K562 (cell line): ENCODE data around the gene GAPDHS. TPM values are rescaled to one million over a fixed set of nuclear protein-coding genes. Genes with fewer than 3 reads are reported as not detected.
A peak's percentile ranks its signal among the peaks of the same experiment; 100 is the strongest.

Source experiments
- ATAC-seq: fragments of 200-7000 bp; cut with Tn5 transposase; 3 replicates; pipeline ENCODE4 v1.9.1; 2020; ENCODE audit warnings: moderate library complexity
- BruUV-seq: library from RNA; stranded (reverse); fragments of 400-500 nt; replicated peaks from 2 replicates; lab custom pipeline; 2021; lab: Mats Ljungman, UMichigan
- CTCF ChIA-PET: fragments of 300-600 bp; formaldehyde crosslinking; extraction: SDS; loops from one replicate; lab custom pipeline; 2021; ENCODE audit warnings: low intra/inter-chr PET ratio; lab: Yijun Ruan, JAX
- POLR2A ChIA-PET: fragments of 300-600, 350-650 bp; sonication (Branson Sonifier 250); formaldehyde crosslinking; extraction: SDS; loops from one replicate; lab custom pipeline; 2021; ENCODE audit warnings: antibody characterized with exemption, inconsistent platforms; lab: Yijun Ruan, JAX
- DNase-seq, 4 experiments: peaks; one replicate each; pipeline versions ENCODE4 v3.0.0 to v3.0.0-alpha.2; 2011 to 2018; ENCODE audit warnings: low spot score in 3 of 4, mixed read lengths in 3 of 4; ENCODE audit errors: extremely low read depth in 1 of 4
- FAIRE-seq: peaks from 2 replicates; lab custom pipeline; 2011; peaks lifted over from hg19 to GRCh38; lab: Jason Lieb, UNC
- H2AFZ ChIP-seq: 2 replicates; pipeline ENCODE4 v1.6.0; 2011; ENCODE audit warnings: low read depth, low read length, control low read depth, inconsistent platforms
- H3K27ac ChIP-seq: fragments of 200-600 bp; 3 replicates; pipeline ENCODE4 v1.8.0; 2011; ENCODE audit warnings: low read depth, mild to moderate bottlenecking, control low read depth, inconsistent platforms, low read length, moderate library complexity, mixed read lengths; ENCODE audit errors: extremely low read depth
- H3K27me3 ChIP-seq, 2 experiments: fragments of 300-600 bp in 1 of 2; 2 replicates in 1 of 2; 3 replicates in 1 of 2; pipeline versions ENCODE4 v1.6.0 to v1.8.0; 2011; ENCODE audit warnings: inconsistent platforms in 2 of 2, low read length in 2 of 2, mild to moderate bottlenecking in 1 of 2, mixed read lengths in 1 of 2, moderate library complexity in 1 of 2; ENCODE audit not compliant: control insufficient read depth in 2 of 2, insufficient read depth in 2 of 2
- H3K36me3 ChIP-seq: fragments of 300-600 bp; 3 replicates; pipeline ENCODE4 v1.8.0; 2011; ENCODE audit warnings: mild to moderate bottlenecking, low read length, inconsistent platforms; ENCODE audit not compliant: control insufficient read depth, insufficient read depth
- H3K4me1 ChIP-seq, 2 experiments: fragments of 200-600 bp in 1 of 2; replicated peaks in 1 of 2; 2 replicates in 1 of 2; 3 replicates in 1 of 2; pipeline versions ENCODE4 v1.5.1 to v1.8.0; 2011; ENCODE audit warnings: inconsistent platforms in 2 of 2, low read length in 2 of 2, mild to moderate bottlenecking in 1 of 2, mixed read lengths in 1 of 2, moderate library complexity in 1 of 2; ENCODE audit not compliant: control insufficient read depth in 2 of 2, insufficient read depth in 2 of 2
- H3K4me2 ChIP-seq: 2 replicates; pipeline ENCODE4 v1.6.1; 2011; ENCODE audit warnings: low read length, control low read depth, inconsistent platforms, mixed read lengths; ENCODE audit not compliant: insufficient read depth
- H3K4me3 ChIP-seq: fragments of 200-600 bp; sonication (generic), shearing (Covaris generic); 2 replicates; pipeline ENCODE4 v1.5.1; 2016; ENCODE audit warnings: control low read depth, inconsistent platforms
- H3K79me2 ChIP-seq: fragments of 200-600 bp; 3 replicates; pipeline ENCODE4 v1.8.0; 2011; ENCODE audit warnings: low read length, inconsistent platforms; ENCODE audit not compliant: control insufficient read depth, insufficient read depth
- H3K9ac ChIP-seq, 2 experiments: 2 replicates each; pipeline versions ENCODE4 v1.6.0 to v1.6.1; 2011; ENCODE audit warnings: low read depth in 2 of 2, low read length in 2 of 2, control low read depth in 1 of 2, inconsistent platforms in 1 of 2, mild to moderate bottlenecking in 1 of 2, mixed read lengths in 1 of 2; ENCODE audit not compliant: insufficient read depth in 1 of 2
- H3K9me1 ChIP-seq: one replicate; pipeline ENCODE4 v1.6.0; 2011; ENCODE audit warnings: inconsistent platforms, mild to moderate bottlenecking, low read length, moderate library complexity; ENCODE audit not compliant: control insufficient read depth, insufficient read depth
- H3K9me3 ChIP-seq: replicated peaks from 2 replicates; pipeline ENCODE4 v1.5.1; 2011; ENCODE audit warnings: low read depth, low read length, inconsistent platforms; ENCODE audit not compliant: control insufficient read depth, insufficient read depth
- H4K20me1 ChIP-seq: replicated peaks from 2 replicates; pipeline ENCODE4 v1.6.1; 2011; ENCODE audit warnings: low read length, inconsistent platforms, mixed read lengths; ENCODE audit not compliant: control insufficient read depth, insufficient read depth
- RBM25 ChIP-seq: fragments of 200-400 bp; formaldehyde crosslinking; IDR thresholded peaks from 2 replicates; pipeline ENCODE4 v1.6.1; 2018; ENCODE audit warnings: low read length, low read depth, moderate library complexity; ENCODE audit not compliant: severe bottlenecking
- WGBS: fragments of 100-300 bp; shearing (Covaris generic); methylation state at CpG from one replicate; pipeline ENCODE4 v1.1.6; 2016; ENCODE audit warnings: low coverage, mixed read lengths; ENCODE audit not compliant: insufficient coverage; ENCODE audit errors: missing lambda C conversion rate; 5-methylcytosine and 5-hydroxymethylcytosine counted together
- in situ Hi-C: fragments of 300-500 bp; cut with MboI; formaldehyde crosslinking; loops from 4 replicates; pipeline ENCODE4 v1.15.0; 2018; ENCODE audit warnings: inconsistent platforms, mixed read lengths
- intact Hi-C: fragments of 100-400 bp; cut with micrococcal nuclease; formaldehyde crosslinking; loops from 2 replicates; pipeline ENCODE4 v1.14.2; 2022
- polyA plus RNA-seq, 8 experiments: library from polyadenylated mRNA; depleted of rRNA in 4 of 8; stranded (reverse) in 5 of 8; unstranded in 3 of 8; fragments of >200 nt; fragmentation: Nextera tagmentation in 2 of 8; fragmentation: Illumina TruSeq in 1 of 8; extraction: Ambion mirVana in 2 of 8; extraction: Trizol in 1 of 8; gene quantifications; 2 replicates each; pipeline versions ENCODE4 v1.2.1 to v1.2.3, GENCODE V29; 2011 to 2014; ENCODE audit warnings: inconsistent platforms in 1 of 8, missing spikeins in 1 of 8
- total RNA-seq, 7 experiments: library from RNA; depleted of rRNA in 6 of 7; stranded (reverse); fragments of >200 nt in 6 of 7; fragmentation: Illumina TruSeq in 2 of 7; extraction: Trizol in 2 of 7; gene quantifications; 2 replicates each; pipeline versions ENCODE4 v1.2.1 to v1.2.3, GENCODE V29; 2011 to 2021; ENCODE audit warnings: low replicate concordance in 1 of 7
- TF ChIP-seq, protein P1 (sequence below), 3 experiments: IDR thresholded peaks in 2 of 3; conservative IDR thresholded peaks in 1 of 3; 2 replicates each; pipeline ENCODE4 v1.5.1; 2011 to 2012; ENCODE audit warnings: low read length in 3 of 3, mild to moderate bottlenecking in 3 of 3, control low read depth in 2 of 3, improper control_type of control experiment in 1 of 3, inconsistent platforms in 1 of 3, low read depth in 1 of 3, mixed read lengths in 1 of 3, moderate library complexity in 1 of 3; ENCODE audit not compliant: insufficient read depth in 2 of 3
- TF ChIP-seq, protein P2 (sequence below): fragments of 250-450 bp; sonication (Bioruptor Pico); IDR thresholded peaks from 2 replicates; pipeline ENCODE4 v1.8.0; 2021; ENCODE audit warnings: moderate library complexity, mild to moderate bottlenecking, inconsistent platforms

The GAPDHS gene
- total and polyA plus RNA-seq, 9 of the 15 experiments (the other 6 are each of a cell fraction or from before 2014, with no cell fraction given) = 0.08 to 0.12 TPM; not detected in 7

DNA sequence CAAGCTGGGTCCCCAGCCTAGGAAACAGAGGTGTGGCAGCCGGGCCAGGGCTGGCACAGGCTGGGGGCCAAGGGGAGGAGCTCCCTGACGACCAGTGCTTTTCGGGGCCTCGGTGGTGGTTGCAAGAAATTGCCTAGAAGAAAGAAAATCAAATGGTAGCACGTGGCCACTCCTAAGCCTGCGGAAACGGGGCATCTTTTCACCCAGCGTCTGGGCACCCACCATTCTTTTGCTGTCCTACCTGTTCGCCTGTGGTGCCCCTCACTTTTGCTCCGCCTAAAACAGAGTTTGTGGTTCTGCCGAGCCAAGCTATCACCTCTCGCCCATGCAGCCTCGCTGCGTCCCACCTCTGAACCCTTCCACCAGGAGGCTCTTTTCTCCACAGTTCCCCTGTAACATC, 35.9 kb upstream of the GAPDHS start (continued):
- TF ChIP-seq, protein P1, sequence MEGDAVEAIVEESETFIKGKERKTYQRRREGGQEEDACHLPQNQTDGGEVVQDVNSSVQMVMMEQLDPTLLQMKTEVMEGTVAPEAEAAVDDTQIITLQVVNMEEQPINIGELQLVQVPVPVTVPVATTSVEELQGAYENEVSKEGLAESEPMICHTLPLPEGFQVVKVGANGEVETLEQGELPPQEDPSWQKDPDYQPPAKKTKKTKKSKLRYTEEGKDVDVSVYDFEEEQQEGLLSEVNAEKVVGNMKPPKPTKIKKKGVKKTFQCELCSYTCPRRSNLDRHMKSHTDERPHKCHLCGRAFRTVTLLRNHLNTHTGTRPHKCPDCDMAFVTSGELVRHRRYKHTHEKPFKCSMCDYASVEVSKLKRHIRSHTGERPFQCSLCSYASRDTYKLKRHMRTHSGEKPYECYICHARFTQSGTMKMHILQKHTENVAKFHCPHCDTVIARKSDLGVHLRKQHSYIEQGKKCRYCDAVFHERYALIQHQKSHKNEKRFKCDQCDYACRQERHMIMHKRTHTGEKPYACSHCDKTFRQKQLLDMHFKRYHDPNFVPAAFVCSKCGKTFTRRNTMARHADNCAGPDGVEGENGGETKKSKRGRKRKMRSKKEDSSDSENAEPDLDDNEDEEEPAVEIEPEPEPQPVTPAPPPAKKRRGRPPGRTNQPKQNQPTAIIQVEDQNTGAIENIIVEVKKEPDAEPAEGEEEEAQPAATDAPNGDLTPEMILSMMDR (IDR thresholded peaks at IDR 0.05 in 2 of 3, conservative IDR thresholded peaks at IDR 0.05 in 1 of 3; ENCODE audit: insufficient read depth in 2 of 3, low read depth in 1 of 3, low read length in 3 of 3) = peak in 2 of 3 experiments; percentile 4 to 17; a peak in 2 of 6 replicates

DNA sequence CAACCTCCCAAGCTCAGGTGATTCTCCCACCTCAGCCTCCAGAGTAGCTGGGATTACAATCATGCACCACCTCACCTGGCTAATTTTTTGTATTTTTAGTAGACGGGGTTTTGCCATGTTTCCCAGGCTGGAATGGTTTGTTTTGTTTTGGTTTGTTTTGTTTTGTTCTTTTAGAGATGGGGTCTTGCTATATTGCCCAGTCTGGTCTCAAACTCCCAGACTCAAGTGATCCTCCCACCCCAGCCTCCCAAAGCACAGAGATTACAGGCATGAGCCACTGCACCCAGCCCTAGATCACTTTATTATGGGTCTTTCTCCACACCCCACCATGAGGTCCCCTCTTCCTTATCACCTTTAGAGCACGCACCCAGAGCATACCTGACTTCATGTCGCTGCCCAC, 35.0 kb upstream of the GAPDHS start:
- no TSS peak for BruUV-seq
- CTCF ChIA-PET = no interaction called here

More for the DNA sequence above, 35.0 kb upstream of the GAPDHS start:
- H3K27me3 ChIP-seq = peaks cover 31 to 77% of the 10 kb centered on the region in 2 experiments; a peak in 4 of 5 replicates
- no peak overlapping the region for H3K9ac ChIP-seq
- ATAC-seq (no peak), DNase-seq (no peak)
- POLR2A ChIA-PET = interaction anchor here (0.5 to 1.0 kb wide), 2 partner anchors 207 to 234 kb away, joined by 3 read pairs; no protein-coding TSS in a partner anchor
- H3K36me3 ChIP-seq = no peaks in the 10 kb centered on the region
- H3K27ac ChIP-seq = no peak overlapping the region
- no peaks in the 10 kb centered on the region for H3K9me3 ChIP-seq
- H3K4me3 ChIP-seq = no peak overlapping the region
- 9% methylated on average over 3 of the region's 3 CpGs for WGBS
- H3K9me1 ChIP-seq = no peaks in the 10 kb centered on the region
- H2AFZ ChIP-seq = no peak overlapping the region
- H4K20me1 ChIP-seq = peaks cover 6% of the 10 kb centered on the region; the same call in 1 of the 2 replicates
- H3K79me2 ChIP-seq = no peaks in the 10 kb centered on the region
- peaks cover 9 to 30% of the 10 kb centered on the region in 2 experiments; a peak in 4 of 5 replicates for H3K4me1 ChIP-seq
- intact Hi-C loops = no loop called here
- TF ChIP-seq, protein P2, sequence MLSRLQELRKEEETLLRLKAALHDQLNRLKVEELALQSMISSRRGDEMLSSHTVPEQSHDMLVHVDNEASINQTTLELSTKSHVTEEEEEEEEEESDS = no peak
- peak; percentile 46 for TF ChIP-seq RBM25
- TF ChIP-seq, all 486 proteins: peak for 1
- H3K4me2 ChIP-seq = no peak overlapping the region
- no peak for FAIRE-seq
- in situ Hi-C loops = no loop called here
